ENCODE results near the gene BEGAIN.

Gene BEGAIN

GRCh38 chr14:100558226-100558625 lies 29.0 kb downstream of the BEGAIN start:
- DNase-seq, result no peak
- Histone ChIP-seq H3K9me3 (ENCODE audit: control insufficient read depth, low read length) (no peaks in the 10 kb centered on the region), H3K27ac (ENCODE audit: insufficient read depth, low read length, poor library complexity, severe bottlenecking) (no peak overlapping the region), H3K27me3 (replicated peaks; ENCODE audit: control insufficient read depth, insufficient read depth, low read length, poor library complexity, severe bottlenecking) (no peaks in the 10 kb centered on the region), H3K36me3 (ENCODE audit: control insufficient read depth, insufficient read depth, low read length) (no peaks in the 10 kb centered on the region), H3K4me1 (ENCODE audit: control insufficient read depth, insufficient read depth, low read length, poor library complexity, severe bottlenecking) (no peaks in the 10 kb centered on the region), H3K4me3 (ENCODE audit: insufficient read depth, low read depth, low read length, poor library complexity, severe bottlenecking) (no peak overlapping the region)

- no peak for DNase-seq
- Histone ChIP-seq H3K27me3 (replicated peaks; ENCODE audit: control insufficient read depth, insufficient read depth, low read length, poor library complexity, severe bottlenecking) (no peaks in the 10 kb centered on the region), H3K36me3 (ENCODE audit: control insufficient read depth, insufficient read depth, low read length) (no peaks in the 10 kb centered on the region), H3K4me1 (ENCODE audit: control insufficient read depth, insufficient read depth, low read length, poor library complexity, severe bottlenecking) (no peaks in the 10 kb centered on the region), H3K4me3 (ENCODE audit: insufficient read depth, low read depth, low read length, poor library complexity, severe bottlenecking) (no peak overlapping the region), H3K9me3 (ENCODE audit: control insufficient read depth, low read length) (no peaks in the 10 kb centered on the region), H3K27ac (ENCODE audit: insufficient read depth, low read length, poor library complexity, severe bottlenecking) (no peak overlapping the region)
Observed at GRCh38 chr14:100557658-100558057, 29.6 kb downstream of the BEGAIN start.

- DNase-seq, result no peak
- Histone ChIP-seq H3K9me3 (ENCODE audit: control insufficient read depth, low read length) (no peaks in the 10 kb centered on the region), H3K27ac (ENCODE audit: insufficient read depth, low read length, poor library complexity, severe bottlenecking) (no peak overlapping the region), H3K27me3 (replicated peaks; ENCODE audit: control insufficient read depth, insufficient read depth, low read length, poor library complexity, severe bottlenecking) (no peaks in the 10 kb centered on the region), H3K36me3 (ENCODE audit: control insufficient read depth, insufficient read depth, low read length) (no peaks in the 10 kb centered on the region), H3K4me1 (ENCODE audit: control insufficient read depth, insufficient read depth, low read length, poor library complexity, severe bottlenecking) (no peaks in the 10 kb centered on the region), H3K4me3 (ENCODE audit: insufficient read depth, low read depth, low read length, poor library complexity, severe bottlenecking) (no peak overlapping the region)
Observed at GRCh38 chr14:100556936-100557505, 30.2 kb downstream of the BEGAIN start.

- no peak overlapping the region for H3K27ac ChIP-seq (ENCODE audit: insufficient read depth, low read length, poor library complexity, severe bottlenecking)
- H3K9me3 ChIP-seq (ENCODE audit: control insufficient read depth, low read length), result no peaks in the 10 kb centered on the region
- DNase-seq, result no peak
- no peaks in the 10 kb centered on the region for H3K4me1 ChIP-seq (ENCODE audit: control insufficient read depth, insufficient read depth, low read length, poor library complexity, severe bottlenecking)
- H3K27me3 ChIP-seq (replicated peaks; ENCODE audit: control insufficient read depth, insufficient read depth, low read length, poor library complexity, severe bottlenecking), result no peaks in the 10 kb centered on the region
- no peak overlapping the region for H3K4me3 ChIP-seq (ENCODE audit: insufficient read depth, low read depth, low read length, poor library complexity, severe bottlenecking)
- no peaks in the 10 kb centered on the region for H3K36me3 ChIP-seq (ENCODE audit: control insufficient read depth, insufficient read depth, low read length)
Observed at GRCh38 chr14:100556140-100556475, 31.1 kb downstream of the BEGAIN start.

GRCh38 chr14:100555436-100556139 lies 31.6 kb downstream of the BEGAIN start:
- no peaks in the 10 kb centered on the region for H3K4me1 ChIP-seq (ENCODE audit: control insufficient read depth, insufficient read depth, low read length, poor library complexity, severe bottlenecking)

GRCh38 chr14:100554696-100555320 lies 32.4 kb downstream of the BEGAIN start:
- Histone ChIP-seq H3K36me3 (ENCODE audit: control insufficient read depth, insufficient read depth, low read length) (no peaks in the 10 kb centered on the region), H3K27ac (ENCODE audit: insufficient read depth, low read length, poor library complexity, severe bottlenecking) (no peak overlapping the region), H3K4me1 (ENCODE audit: control insufficient read depth, insufficient read depth, low read length, poor library complexity, severe bottlenecking) (no peaks in the 10 kb centered on the region), H3K27me3 (replicated peaks; ENCODE audit: control insufficient read depth, insufficient read depth, low read length, poor library complexity, severe bottlenecking) (no peaks in the 10 kb centered on the region), H3K9me3 (ENCODE audit: control insufficient read depth, low read length) (no peaks in the 10 kb centered on the region), H3K4me3 (ENCODE audit: insufficient read depth, low read depth, low read length, poor library complexity, severe bottlenecking) (no peak overlapping the region)
- DNase-seq, result no peak

More at GRCh38 chr14:100555436-100556139, 31.6 kb downstream of the BEGAIN start:
- no peak for DNase-seq
- H3K27ac ChIP-seq (ENCODE audit: insufficient read depth, low read length, poor library complexity, severe bottlenecking), result no peak overlapping the region
- no peaks in the 10 kb centered on the region for H3K36me3 ChIP-seq (ENCODE audit: control insufficient read depth, insufficient read depth, low read length)
- no peaks in the 10 kb centered on the region for H3K27me3 ChIP-seq (replicated peaks; ENCODE audit: control insufficient read depth, insufficient read depth, low read length, poor library complexity, severe bottlenecking)
- H3K9me3 ChIP-seq (ENCODE audit: control insufficient read depth, low read length), result no peaks in the 10 kb centered on the region
- no peak overlapping the region for H3K4me3 ChIP-seq (ENCODE audit: insufficient read depth, low read depth, low read length, poor library complexity, severe bottlenecking)

- Histone ChIP-seq H3K27me3 (replicated peaks; ENCODE audit: control insufficient read depth, insufficient read depth, low read length, poor library complexity, severe bottlenecking) (no peaks in the 10 kb centered on the region), H3K4me1 (ENCODE audit: control insufficient read depth, insufficient read depth, low read length, poor library complexity, severe bottlenecking) (peaks cover 2% of the 10 kb centered on the region), H3K27ac (ENCODE audit: insufficient read depth, low read length, poor library complexity, severe bottlenecking) (no peak overlapping the region), H3K4me3 (ENCODE audit: insufficient read depth, low read depth, low read length, poor library complexity, severe bottlenecking) (no peak overlapping the region), H3K36me3 (ENCODE audit: control insufficient read depth, insufficient read depth, low read length) (no peaks in the 10 kb centered on the region), H3K9me3 (ENCODE audit: control insufficient read depth, low read length) (no peaks in the 10 kb centered on the region)
- no peak for DNase-seq
Observed at GRCh38 chr14:100554082-100554677, 33.0 kb downstream of the BEGAIN start.

- DNase-seq, result no peak
Observed at GRCh38 chr14:100553471-100553870, 33.7 kb downstream of the BEGAIN start.

GRCh38 chr14:100552524-100553125 lies 34.6 kb downstream of the BEGAIN start:
- Histone ChIP-seq H3K9me3 (ENCODE audit: control insufficient read depth, low read length) (no peaks in the 10 kb centered on the region), H3K36me3 (ENCODE audit: control insufficient read depth, insufficient read depth, low read length) (no peaks in the 10 kb centered on the region), H3K4me1 (ENCODE audit: control insufficient read depth, insufficient read depth, low read length, poor library complexity, severe bottlenecking) (peaks cover 17% of the 10 kb centered on the region), H3K27me3 (replicated peaks; ENCODE audit: control insufficient read depth, insufficient read depth, low read length, poor library complexity, severe bottlenecking) (no peaks in the 10 kb centered on the region), H3K27ac (ENCODE audit: insufficient read depth, low read length, poor library complexity, severe bottlenecking) (no peak overlapping the region), H3K4me3 (ENCODE audit: insufficient read depth, low read depth, low read length, poor library complexity, severe bottlenecking) (no peak overlapping the region)
- no peak for DNase-seq

More at GRCh38 chr14:100553471-100553870, 33.7 kb downstream of the BEGAIN start:
- no peak overlapping the region for H3K4me3 ChIP-seq (ENCODE audit: insufficient read depth, low read depth, low read length, poor library complexity, severe bottlenecking)
- H3K4me1 ChIP-seq (ENCODE audit: control insufficient read depth, insufficient read depth, low read length, poor library complexity, severe bottlenecking), result peaks cover 9% of the 10 kb centered on the region
- H3K27me3 ChIP-seq (replicated peaks; ENCODE audit: control insufficient read depth, insufficient read depth, low read length, poor library complexity, severe bottlenecking), result no peaks in the 10 kb centered on the region
- H3K27ac ChIP-seq (ENCODE audit: insufficient read depth, low read length, poor library complexity, severe bottlenecking), result no peak overlapping the region
- H3K9me3 ChIP-seq (ENCODE audit: control insufficient read depth, low read length), result no peaks in the 10 kb centered on the region
- H3K36me3 ChIP-seq (ENCODE audit: control insufficient read depth, insufficient read depth, low read length), result no peaks in the 10 kb centered on the region

GRCh38 chr14:100551056-100551455 lies 36.2 kb downstream of the BEGAIN start:
- H3K27me3 ChIP-seq (replicated peaks; ENCODE audit: control insufficient read depth, insufficient read depth, low read length, poor library complexity, severe bottlenecking), result no peaks in the 10 kb centered on the region
- peaks cover 29% of the 10 kb centered on the region for H3K4me1 ChIP-seq (ENCODE audit: control insufficient read depth, insufficient read depth, low read length, poor library complexity, severe bottlenecking)

More at GRCh38 chr14:100551056-100551455, 36.2 kb downstream of the BEGAIN start:
- Histone ChIP-seq H3K27ac (ENCODE audit: insufficient read depth, low read length, poor library complexity, severe bottlenecking) (no peak overlapping the region), H3K9me3 (ENCODE audit: control insufficient read depth, low read length) (no peaks in the 10 kb centered on the region), H3K36me3 (ENCODE audit: control insufficient read depth, insufficient read depth, low read length) (no peaks in the 10 kb centered on the region), H3K4me3 (ENCODE audit: insufficient read depth, low read depth, low read length, poor library complexity, severe bottlenecking) (no peak overlapping the region)
- no peak for DNase-seq

All from effector memory CD4-positive, alpha-beta T cell (primary cell).